ENCODE measurements around the gene PLXNC1.
A peak's percentile ranks its signal among the peaks of the same experiment; 100 is the strongest.

PLXNC1 gene

DNA sequence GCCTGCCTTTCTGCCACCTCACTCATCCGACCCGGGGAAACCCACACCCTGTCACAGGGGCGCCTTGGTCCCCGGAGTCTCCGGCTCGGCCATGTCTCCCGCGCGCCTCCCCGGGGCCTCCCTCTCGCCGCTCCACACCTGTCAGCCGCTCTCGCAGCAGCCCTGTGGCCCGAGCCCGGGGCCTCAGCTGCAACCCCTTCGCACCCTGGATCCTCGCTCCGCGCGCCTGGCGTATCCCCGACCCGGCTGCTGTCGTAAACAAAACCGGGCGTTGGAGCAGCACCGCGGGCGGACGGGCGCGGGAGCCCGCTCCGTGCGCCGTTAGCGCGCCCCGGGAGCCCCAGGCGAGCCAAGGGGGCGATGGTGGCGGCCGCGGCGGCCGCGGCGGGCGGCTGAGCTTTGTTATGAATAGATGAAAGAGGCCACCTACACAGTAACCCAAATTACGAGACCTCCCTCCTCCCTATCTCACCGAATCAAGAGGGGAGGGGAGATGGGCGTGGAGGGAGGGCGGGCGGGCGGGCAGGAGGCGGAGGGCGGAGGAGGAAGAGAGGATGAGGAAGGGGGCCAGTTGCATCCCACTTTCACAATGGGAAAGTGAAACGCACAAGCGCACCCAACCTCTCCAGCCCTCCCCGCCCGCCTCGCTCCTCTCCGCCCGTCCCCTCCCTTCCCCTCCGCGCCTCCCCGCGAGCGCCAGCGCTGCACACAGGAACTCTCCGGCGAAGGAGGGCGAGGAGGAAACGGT lies at the start of gene PLXNC1:
PLXNC1 (plus strand) TSS at position 587 of the 748 bp plus-strand sequence. CDS start 395 bp downstream, outside the sequence.
- DNase-seq, result peak in 1 of 2 experiments; percentile 52

DNA sequence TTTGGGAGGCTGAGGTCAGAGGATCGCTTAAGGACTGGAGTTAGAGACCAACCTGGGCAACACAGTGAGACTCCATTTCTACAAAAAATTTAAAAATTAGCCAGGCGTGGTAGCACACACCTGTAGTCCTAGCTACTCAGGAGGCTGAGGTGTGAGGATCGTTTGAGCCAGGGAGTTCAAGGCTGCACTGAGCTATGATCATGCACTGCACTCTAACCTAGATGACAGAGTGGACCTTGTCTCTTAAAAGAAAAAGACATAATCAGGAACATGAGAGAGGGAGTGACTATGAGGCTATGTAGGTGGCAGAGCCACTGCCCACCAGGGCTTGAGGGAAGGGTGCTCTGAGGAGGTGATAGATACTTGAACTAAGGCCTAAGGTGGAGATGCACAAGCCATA lies 49.2 kb upstream of the PLXNC1 start:
- no peak for DNase-seq

GRCh38 chr12:94099632-94100031 lies 48.7 kb upstream of the PLXNC1 start:
- no peak for DNase-seq

DNA sequence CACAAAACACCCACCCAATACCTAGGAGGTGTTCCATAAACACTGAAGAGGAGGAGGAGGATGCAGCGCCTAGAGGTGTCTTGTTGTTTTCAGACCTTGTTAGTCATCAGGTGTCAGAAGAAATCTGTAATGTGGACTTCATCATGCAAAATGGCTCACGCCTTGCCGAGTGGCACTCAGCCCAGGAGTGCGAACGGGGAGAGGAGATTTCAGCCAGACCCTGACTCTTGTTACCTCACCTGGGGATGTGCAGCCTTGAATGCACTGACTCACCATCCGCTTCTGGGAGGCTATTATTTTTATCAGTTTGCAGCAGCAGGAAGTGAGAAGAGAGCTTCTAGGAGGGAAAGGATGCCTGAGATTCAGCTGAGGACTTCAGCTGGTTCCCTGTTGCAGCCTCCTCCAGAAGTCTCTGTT lies 48.2 kb upstream of the PLXNC1 start:
- DNase-seq, result no peak

- no peak for DNase-seq
These were observed 47.2 kb upstream of the PLXNC1 start for GRCh38 chr12:94100990-94101737.

DNA sequence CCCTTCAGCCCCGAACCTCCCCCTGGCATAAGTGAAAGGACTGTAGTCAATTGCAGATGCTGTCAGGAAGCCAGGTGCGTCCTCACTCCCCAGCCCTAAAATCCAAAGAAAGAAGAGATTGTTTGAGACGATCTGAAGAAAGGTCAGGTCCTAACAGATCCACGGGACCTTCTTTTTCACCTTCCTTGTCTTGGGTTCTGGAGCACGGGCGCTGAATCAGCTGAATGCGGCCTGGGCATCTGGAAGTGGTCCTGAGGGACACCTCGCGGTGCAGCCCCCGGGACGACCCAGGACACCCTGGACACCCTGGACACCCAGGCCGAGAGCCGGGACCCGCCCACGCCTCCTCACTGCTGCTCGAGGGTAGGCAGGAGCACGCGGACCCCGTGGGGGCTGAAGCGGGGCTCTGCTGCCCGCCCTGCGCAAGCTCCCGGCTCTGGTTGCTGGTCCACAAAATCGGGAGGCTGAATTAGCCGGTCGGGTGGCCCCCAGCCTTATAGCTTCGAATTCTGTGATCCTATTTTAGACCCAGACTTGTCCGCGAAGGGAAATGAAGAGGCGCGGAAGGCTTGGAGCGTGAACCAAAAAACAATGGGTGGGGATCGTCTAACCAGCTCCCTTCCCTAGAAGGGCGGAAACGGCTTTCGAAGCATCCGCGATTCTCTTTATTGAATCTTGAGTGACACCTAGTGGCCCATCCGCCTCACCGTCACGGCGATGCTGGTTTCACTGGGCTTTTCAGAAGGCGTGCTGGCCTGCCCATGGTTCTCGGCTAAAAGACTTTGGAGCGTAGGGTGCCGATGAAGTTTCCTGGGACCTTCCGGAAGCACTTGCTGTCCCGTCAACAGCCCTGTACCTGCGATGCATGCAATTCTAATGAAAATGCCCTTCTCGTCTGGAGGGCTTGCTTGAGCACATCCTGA lies 46.4 kb upstream of the PLXNC1 start:
- DNase-seq, result peak in 1 of 2 experiments; percentile 69

- no peak for DNase-seq
These were observed 44.4 kb upstream of the PLXNC1 start for GRCh38 chr12:94103986-94104385.

GRCh38 chr12:94107910-94108309 lies 40.5 kb upstream of the PLXNC1 start:
- DNase-seq, result no peak

- DNase-seq, result no peak
These were observed 39.2 kb upstream of the PLXNC1 start for GRCh38 chr12:94109160-94109559.

- DNase-seq, result no peak
These were observed 38.1 kb upstream of the PLXNC1 start for GRCh38 chr12:94110258-94110657.

- no peak for DNase-seq
These were observed 37.1 kb upstream of the PLXNC1 start for GRCh38 chr12:94111302-94111701.

- no peak for DNase-seq
These were observed 36.3 kb upstream of the PLXNC1 start for GRCh38 chr12:94112121-94112520.

GRCh38 chr12:94114166-94114565 lies 34.2 kb upstream of the PLXNC1 start:
- no peak for DNase-seq

DNA sequence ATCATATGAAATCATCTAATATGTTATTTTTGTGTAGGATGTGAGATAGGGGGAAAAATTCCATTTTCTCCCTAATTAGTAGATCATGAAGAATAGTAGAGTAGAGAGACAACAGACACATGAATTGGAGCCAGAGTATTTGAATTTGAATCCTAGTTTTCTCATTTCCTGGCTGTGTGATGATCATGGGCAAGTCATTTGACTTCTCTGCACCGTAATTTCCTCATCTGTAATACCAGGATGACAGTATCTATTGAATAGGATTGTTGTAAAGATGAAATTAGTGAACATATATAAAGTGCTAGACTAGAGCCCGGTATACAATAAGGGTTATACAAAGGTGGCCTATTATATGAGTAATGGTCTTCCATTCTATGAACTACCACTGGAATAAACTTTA lies 32.2 kb upstream of the PLXNC1 start:
- DNase-seq, result no peak

GRCh38 chr12:94121886-94122285 lies 26.5 kb upstream of the PLXNC1 start:
- no peak for DNase-seq

DNA sequence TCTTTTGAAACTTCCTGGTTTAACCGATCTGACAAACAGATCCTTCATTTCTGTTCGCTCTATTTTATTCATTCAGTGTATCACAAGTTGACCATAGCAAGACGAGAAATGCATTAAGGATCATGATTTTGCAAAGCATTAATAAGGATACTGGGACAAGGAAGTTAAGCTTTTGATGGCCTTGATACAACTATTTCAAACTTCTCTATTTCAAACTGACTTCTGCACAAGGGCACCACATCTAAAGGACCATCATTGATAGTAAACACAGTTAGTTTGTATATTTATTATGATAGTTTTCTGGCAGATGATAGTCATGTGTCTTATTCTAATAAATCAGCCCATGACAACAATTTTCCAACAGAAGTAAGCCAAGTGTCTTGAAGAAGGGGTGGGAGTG lies 25.8 kb upstream of the PLXNC1 start:
- no peak for DNase-seq

GRCh38 chr12:94123127-94123526 lies 25.2 kb upstream of the PLXNC1 start:
- DNase-seq, result no peak

DNA sequence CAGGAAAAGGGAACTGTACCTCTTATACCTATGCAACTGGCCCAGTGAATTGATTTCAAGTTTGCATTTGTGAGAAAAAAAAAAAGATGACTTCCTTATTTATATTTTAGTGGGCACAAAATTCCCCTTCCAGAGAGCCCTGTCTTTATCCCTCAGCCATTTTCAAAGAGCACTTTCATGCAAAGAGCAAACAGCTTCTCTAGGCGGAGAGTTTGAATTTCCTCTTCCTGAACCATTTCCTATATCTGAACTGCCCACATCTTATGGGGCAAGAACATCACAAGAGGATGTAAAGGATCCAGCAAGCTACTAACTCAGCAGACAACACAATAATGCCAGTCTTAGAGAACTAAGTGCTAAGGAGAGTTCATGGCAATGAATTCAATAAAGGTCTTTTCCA lies 22.3 kb upstream of the PLXNC1 start:
- DNase-seq, result no peak

- DNase-seq, result no peak
These were observed 20.9 kb upstream of the PLXNC1 start for GRCh38 chr12:94127239-94128131.

DNA sequence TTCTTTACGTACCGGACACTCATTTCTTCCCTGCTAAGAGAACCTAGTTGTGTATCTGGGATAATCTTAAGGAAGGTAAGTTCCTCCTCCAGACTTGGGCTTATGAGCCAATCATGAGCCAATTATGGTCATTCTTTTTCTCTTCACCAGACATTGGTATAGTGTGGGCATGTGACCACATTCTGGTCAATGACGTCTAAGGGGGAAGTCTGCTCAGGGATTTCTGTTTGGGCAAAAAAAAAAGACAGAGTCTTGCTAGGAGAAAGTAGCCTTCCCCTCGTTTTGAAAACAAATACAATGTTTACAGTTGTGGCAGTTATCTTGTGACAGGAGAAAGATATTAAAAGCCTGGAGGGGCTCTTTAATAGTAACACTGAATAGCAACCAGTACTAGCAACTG lies 20.1 kb upstream of the PLXNC1 start:
- no peak for DNase-seq

- DNase-seq, result no peak
These were observed 14.2 kb upstream of the PLXNC1 start for GRCh38 chr12:94133964-94134795.

Measured in cerebellar nuclear complex (tissue), 1 donor.